T-helper 17 cell (primary cell): Measurements from ENCODE around the gene ATMIN. TPM values are rescaled to one million over a fixed set of nuclear protein-coding genes. Genes with fewer than 3 reads are reported as not detected.
A peak's percentile ranks its signal among the peaks of the same experiment; 100 is the strongest.

Experiments
- ATAC-seq: fragments of 150-1000 bp; cut with Tn5 transposase; 2 replicates; pipeline ENCODE4 v1.10.0; 2021; ENCODE audit warnings: mild to moderate bottlenecking, moderate library complexity
- DNase-seq, 3 donors: peaks; one replicate each; pipeline versions ENCODE4 v3.0.0 to v3.0.0-alpha.2; 2020 to 2021
- H3K9me3 ChIP-seq: one replicate; pipeline ENCODE4 v1.7.0; 2013; ENCODE audit warnings: low read length, mild to moderate bottlenecking; ENCODE audit not compliant: control insufficient read depth, poor library complexity, severe bottlenecking
- H3K27ac Mint-ChIP-seq: one replicate; pipeline ENCODE4 v1.8.0; 2022; ENCODE audit warnings: mild to moderate bottlenecking, moderate library complexity, mixed read lengths
- H3K27me3 Mint-ChIP-seq: one replicate; pipeline ENCODE4 v1.8.0; 2022; ENCODE audit warnings: mixed read lengths
- H3K36me3 Mint-ChIP-seq: one replicate; pipeline ENCODE4 v1.8.0; 2022; ENCODE audit warnings: low read depth, mixed read lengths
- H3K4me1 Mint-ChIP-seq: one replicate; pipeline ENCODE4 v1.8.0; 2022; ENCODE audit warnings: mild to moderate bottlenecking, mixed read lengths
- H3K4me3 Mint-ChIP-seq: one replicate; pipeline ENCODE4 v1.8.0; 2022; ENCODE audit warnings: mild to moderate bottlenecking, moderate library complexity, mixed read lengths
- total RNA-seq, 4 donors: library from RNA in 2 of 4; stranded (reverse) in 2 of 4; gene quantifications; one replicate each; pipeline ENCODE4 v1.2.3 and lab custom pipeline; 2022 to 2026

ATMIN gene
- total RNA-seq, 2 donors from 2014 or later, result 31.3 to 31.5 TPM

DNA sequence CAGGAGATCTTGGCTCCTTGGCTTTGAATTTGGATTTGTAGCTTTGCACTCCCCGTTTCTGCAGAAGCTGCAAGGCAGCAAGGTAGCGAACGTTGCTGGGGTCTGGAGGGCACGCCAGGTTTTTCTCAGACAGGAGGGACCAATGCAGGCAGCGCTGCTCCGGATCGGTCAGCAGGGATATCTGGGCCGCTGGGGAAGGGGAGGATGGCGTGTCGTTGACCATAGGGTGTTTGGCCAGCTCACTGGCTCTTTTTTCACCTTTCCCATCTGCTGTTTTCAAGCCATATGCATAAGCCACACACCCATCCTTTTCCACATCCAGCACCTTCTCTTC, 25.6 kb downstream of the ATMIN start:
- ATAC-seq (no peak), DNase-seq (no peak)
- no peaks in the 10 kb centered on the region for H3K9me3 ChIP-seq
- no peaks in the 10 kb centered on the region for H3K4me1 Mint-ChIP-seq
- peaks cover 4% of the 10 kb centered on the region for H3K27me3 Mint-ChIP-seq
- H3K36me3 Mint-ChIP-seq, result no peaks in the 10 kb centered on the region
- H3K27ac Mint-ChIP-seq, result no peak overlapping the region
- no peak overlapping the region for H3K4me3 Mint-ChIP-seq

DNA sequence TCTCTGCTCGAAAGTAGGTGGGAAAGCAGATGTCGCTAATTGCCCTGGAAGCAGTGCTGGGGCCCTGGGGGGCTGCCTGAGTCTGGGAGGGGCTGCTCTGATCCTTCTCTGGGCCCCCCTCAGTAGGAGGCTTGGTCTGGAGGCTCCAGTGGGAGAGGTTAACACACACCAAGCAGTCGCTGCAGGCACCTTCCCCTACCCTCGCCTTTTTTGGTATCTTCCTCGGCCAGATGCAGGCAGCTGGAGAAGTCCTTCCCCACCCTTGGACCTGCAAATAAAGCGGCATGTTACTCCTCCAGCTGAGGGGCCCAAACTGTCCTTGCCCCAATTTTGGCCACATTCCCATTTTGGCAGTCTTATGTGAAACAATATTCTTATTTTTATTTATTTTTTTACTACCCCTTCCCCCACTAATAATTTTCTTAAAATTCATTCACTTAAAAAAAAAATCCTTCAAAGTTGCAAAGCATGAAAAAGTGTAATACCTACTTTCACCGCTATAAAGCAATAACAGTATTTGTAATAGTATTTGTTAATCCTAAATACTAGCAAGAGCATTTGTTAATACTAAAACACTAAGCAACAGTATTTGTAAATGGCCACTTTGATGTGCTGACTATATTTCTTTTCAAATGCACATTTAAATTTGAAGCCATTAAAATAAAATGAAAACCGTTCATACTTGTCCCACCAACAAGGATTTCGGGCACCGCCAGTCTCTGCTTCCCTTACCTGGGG, 26.4 kb downstream of the ATMIN start:
- Mint-ChIP-seq H3K27ac (no peak overlapping the region), H3K4me3 (no peak overlapping the region)
- no peak for ATAC-seq

DNA sequence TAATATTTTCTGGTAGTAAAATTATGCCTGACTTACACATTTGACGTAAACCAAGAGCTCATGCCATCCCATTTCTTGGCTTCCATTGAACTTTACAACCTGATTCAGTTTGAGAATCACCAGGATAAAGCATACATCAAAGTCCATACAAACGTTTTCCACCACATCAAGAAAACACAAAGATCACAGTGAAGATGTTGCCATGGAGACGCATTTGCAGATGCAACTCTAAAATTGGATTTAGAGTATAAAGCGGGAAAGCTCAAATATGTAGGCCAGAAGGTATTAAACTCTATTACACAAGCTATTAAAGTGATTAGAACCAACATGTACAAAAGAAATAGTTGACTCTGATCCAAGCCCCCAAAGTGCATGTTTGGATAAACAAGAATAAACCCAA, 31.0 kb downstream of the ATMIN start:
- ATAC-seq (no peak), DNase-seq (no peak)
- Mint-ChIP-seq H3K4me1 (no peaks in the 10 kb centered on the region), H3K27me3 (peaks cover 11% of the 10 kb centered on the region), H3K27ac (no peak overlapping the region), H3K36me3 (no peaks in the 10 kb centered on the region), H3K4me3 (no peak overlapping the region)
- no peaks in the 10 kb centered on the region for H3K9me3 ChIP-seq

More for the DNA sequence above, 26.4 kb downstream of the ATMIN start:
- Mint-ChIP-seq H3K27me3 (peaks cover 4% of the 10 kb centered on the region), H3K36me3 (no peaks in the 10 kb centered on the region), H3K4me1 (no peaks in the 10 kb centered on the region)
- no peaks in the 10 kb centered on the region for H3K9me3 ChIP-seq
- no peak for DNase-seq

DNA sequence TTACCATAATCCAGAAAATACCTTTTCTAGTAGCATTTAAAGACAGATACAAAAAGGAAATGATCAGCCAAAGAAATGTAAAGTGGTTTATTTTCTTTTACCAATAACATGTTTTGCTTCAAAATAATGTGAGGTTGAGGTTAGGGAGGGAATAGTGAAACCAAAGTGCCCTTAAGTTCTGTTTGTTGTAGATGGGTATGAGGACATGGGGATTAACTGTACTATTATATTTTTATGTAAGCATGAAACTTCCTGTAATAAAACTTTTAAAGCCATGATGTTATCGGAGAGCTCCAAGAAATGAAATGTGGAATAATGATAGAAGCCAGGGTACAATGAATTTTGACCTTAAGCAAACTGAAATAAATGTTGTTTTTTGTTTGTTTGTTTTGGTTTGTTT, 31.5 kb downstream of the ATMIN start:
- Mint-ChIP-seq H3K36me3 (no peaks in the 10 kb centered on the region), H3K27ac (no peak overlapping the region), H3K4me1 (no peaks in the 10 kb centered on the region), H3K4me3 (no peak overlapping the region), H3K27me3 (peaks cover 11% of the 10 kb centered on the region)
- H3K9me3 ChIP-seq, result no peaks in the 10 kb centered on the region
- DNase-seq, result no peak
- no peak for ATAC-seq

DNA sequence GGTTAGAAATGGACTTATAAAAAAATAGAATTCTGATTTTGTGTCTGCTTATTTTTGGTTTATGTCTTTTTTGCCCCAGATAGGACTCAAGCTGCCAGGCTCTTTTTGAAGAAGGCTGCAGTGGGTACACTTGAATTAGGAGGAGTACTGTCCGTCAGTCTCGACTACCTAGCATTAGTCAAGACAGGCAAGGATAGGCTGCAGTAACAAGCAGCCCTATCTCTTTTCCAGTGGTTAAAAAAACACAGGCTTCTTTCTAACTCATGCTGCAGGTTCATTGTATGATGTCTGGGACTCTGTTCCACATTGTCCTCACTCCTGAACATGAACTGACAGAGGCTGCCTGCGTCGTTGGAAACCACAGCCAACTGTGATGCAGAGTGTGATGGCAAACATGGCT, 33.4 kb downstream of the ATMIN start:
- Mint-ChIP-seq H3K36me3 (no peaks in the 10 kb centered on the region), H3K4me1 (no peaks in the 10 kb centered on the region), H3K27me3 (peaks cover 9% of the 10 kb centered on the region), H3K4me3 (no peak overlapping the region), H3K27ac (no peak overlapping the region)
- ATAC-seq, result no peak
- no peaks in the 10 kb centered on the region for H3K9me3 ChIP-seq
- no peak for DNase-seq

DNA sequence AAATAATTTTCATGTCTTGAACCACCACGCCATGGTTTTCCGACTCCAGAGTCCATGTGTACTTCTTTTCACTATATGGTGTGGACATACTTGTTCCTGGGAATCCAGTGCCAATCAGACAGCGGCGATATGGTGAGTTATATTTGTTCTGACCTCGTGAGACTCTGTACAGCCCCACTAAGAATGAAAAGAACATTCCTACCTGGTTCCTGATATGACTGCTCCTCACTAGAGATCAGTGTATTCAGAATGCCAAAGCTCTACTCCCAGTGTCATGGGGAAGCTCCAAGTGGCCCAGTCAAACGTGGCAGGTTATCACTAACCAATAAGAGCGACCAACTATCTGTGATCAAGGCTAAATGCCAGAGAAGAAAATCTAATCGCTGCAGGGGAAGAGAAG, 35.3 kb downstream of the ATMIN start:
- H3K27me3 Mint-ChIP-seq, result peaks cover 7% of the 10 kb centered on the region
- no peak for ATAC-seq

DNA sequence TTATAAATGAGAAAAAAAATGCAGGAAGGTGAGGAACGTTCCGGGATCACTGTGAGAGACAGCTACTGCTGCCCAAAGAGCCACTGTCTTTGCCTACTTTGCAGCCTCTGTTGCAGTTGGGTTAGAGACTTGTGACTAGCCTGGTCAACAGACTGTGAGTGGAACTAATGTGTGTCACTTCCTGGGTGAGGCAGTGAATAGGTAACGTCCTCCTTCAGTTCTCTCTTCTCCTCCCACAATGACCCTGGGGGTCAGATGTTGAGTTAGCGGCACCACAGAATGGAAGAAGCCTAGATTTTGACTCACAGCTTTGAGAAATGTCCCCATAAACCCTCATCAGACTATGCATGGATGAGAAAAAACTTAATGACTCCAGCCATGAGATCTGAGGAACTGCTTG, 36.2 kb downstream of the ATMIN start:
- H3K4me1 Mint-ChIP-seq, result peaks cover 2% of the 10 kb centered on the region
- peaks cover 7% of the 10 kb centered on the region for H3K27me3 Mint-ChIP-seq
- DNase-seq (no peak), ATAC-seq (no peak)
- H3K4me3 Mint-ChIP-seq, result no peak overlapping the region
- H3K27ac Mint-ChIP-seq, result no peak overlapping the region
- H3K9me3 ChIP-seq, result no peaks in the 10 kb centered on the region
- H3K36me3 Mint-ChIP-seq, result no peaks in the 10 kb centered on the region

More for the DNA sequence above, 35.3 kb downstream of the ATMIN start:
- DNase-seq, result no peak
- H3K36me3 Mint-ChIP-seq, result no peaks in the 10 kb centered on the region
- H3K4me3 Mint-ChIP-seq, result no peak overlapping the region
- no peaks in the 10 kb centered on the region for H3K9me3 ChIP-seq
- H3K27ac Mint-ChIP-seq, result no peak overlapping the region
- peaks cover 2% of the 10 kb centered on the region for H3K4me1 Mint-ChIP-seq

DNA sequence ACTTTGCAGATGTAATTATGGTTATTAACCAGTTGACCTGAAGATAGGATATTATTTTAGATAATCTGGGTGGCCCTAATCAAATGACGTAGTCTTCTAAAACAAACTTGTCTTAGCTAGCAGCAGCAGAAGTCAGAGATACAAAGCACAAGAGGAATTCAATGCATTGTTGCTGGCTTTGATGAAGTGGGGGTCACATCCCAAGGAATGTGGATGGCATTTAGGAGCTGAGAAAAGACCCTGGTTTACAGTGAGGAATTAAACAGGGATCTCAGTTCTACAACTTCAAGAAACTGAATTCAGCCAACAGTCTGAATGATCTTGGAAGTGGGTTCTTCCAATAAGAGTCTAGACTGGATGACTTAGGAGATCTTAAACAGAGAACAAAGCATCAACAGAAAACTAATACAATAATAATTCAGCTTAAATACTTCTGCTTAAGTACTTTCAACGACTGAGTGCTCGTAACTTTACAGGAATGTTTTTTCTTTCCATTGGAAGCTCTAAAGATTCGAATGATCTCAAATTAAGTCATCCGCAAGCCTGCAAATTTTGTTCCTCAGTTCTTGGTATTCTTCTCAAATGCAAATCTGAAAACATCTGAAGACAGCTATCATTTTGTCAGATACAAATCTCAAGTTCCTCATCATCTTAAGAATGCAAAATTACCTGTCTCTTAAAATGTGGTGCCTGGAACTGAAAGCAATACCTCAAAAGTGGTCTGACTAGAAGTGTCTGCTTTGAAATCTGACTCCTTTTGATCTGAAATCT, 38.1 kb downstream of the ATMIN start:
- ATAC-seq (no peak), DNase-seq (no peak)
- H3K4me3 Mint-ChIP-seq, result no peak overlapping the region
- no peaks in the 10 kb centered on the region for H3K9me3 ChIP-seq
- peaks cover 2% of the 10 kb centered on the region for H3K4me1 Mint-ChIP-seq
- H3K36me3 Mint-ChIP-seq, result no peaks in the 10 kb centered on the region
- no peak overlapping the region for H3K27ac Mint-ChIP-seq
- peaks cover 7% of the 10 kb centered on the region for H3K27me3 Mint-ChIP-seq

DNA sequence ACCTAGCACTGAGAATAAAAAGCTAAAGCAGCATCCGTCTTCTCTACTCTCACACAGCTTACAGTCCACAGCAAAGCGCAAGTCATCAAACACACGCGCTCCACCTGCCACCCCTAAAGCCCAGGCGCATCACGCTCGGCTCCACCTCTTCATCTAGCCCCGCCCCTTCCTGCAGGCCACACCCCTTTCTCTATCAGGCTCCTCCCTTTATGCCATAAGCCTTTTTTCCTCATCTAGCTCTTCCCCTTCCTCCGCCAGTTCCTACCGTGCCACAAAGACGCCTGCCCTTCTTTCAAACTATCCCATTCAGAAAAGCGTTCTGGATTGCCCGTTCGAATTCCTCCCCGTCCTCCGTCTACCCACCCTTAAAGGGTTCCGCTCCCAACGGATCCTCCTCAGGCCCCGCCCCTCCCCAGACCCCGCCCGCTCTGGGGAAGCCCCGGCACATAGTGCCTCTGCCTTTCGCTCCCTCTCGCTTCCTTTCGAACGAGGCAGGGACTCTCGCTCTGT, 41.0 kb downstream of the ATMIN start:
- DNase-seq (peak; percentile 88 to 93 (median 88)), ATAC-seq (peak; percentile 87)
- H3K9me3 ChIP-seq, result no peaks in the 10 kb centered on the region
- Mint-ChIP-seq H3K4me3 (no peak overlapping the region), H3K27ac (no peak overlapping the region), H3K4me1 (peaks cover 2% of the 10 kb centered on the region), H3K36me3 (no peaks in the 10 kb centered on the region), H3K27me3 (no peaks in the 10 kb centered on the region)

DNA sequence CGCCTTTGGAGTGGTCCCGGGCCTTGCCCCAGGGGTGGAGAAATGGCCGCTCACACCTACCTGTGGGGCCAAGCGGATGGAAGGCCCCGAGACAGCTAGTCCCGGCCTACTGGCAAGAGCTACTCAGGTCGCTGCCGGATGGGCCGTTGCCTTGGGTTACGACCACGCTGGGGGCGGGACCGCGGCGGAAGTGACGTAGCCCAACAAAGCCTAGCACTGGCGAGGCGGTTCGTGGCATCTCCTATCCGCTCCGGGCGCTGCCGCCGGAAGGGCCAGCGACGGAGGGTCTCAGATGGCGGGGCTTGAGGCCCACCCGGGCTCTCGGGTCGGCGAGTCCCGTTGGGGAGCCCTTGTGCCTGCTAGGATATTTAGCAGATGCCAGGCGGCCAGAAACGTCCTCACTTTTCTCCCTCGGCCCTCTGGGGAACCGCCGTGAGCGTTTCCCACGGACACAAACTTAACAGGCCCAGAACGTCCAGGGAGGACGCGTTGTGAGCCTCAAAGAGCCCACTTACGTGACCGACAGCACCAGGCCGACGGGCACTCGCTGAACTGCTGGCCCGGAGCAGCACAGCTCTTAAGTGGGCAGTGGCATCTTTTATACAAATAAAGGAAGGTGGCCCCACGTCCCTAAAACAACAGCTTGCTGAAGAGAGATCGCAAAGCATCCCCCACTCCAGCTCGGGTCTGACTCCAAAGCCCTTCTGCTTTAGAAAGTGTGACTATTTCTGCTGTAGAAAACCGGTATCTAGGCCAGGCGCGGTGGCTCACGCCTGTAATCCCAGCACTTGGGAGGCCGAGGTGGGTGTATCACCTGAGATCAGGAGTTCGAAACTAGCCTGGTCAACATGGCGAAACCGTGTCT, 41.7 kb downstream of the ATMIN start, which contains the start of gene C16orf46:
Gene C16orf46, minus strand, starts transcription at position 163 of the 865 bp plus-strand sequence. CDS start 13,283 bp downstream, outside the sequence.
- no peaks in the 10 kb centered on the region for H3K9me3 ChIP-seq
- no peak within 1 kb of the TSS for H3K4me3 Mint-ChIP-seq
- peak; percentile 80 for ATAC-seq
- H3K4me1 Mint-ChIP-seq, result peaks cover 2% of the 10 kb centered on the region
- no peaks in the 10 kb centered on the region for H3K27me3 Mint-ChIP-seq
- no peaks in the 10 kb centered on the region for H3K36me3 Mint-ChIP-seq
- no peak within 1 kb of the TSS for H3K27ac Mint-ChIP-seq
- DNase-seq, result peak; percentile 87 to 92 (median 89)

DNA sequence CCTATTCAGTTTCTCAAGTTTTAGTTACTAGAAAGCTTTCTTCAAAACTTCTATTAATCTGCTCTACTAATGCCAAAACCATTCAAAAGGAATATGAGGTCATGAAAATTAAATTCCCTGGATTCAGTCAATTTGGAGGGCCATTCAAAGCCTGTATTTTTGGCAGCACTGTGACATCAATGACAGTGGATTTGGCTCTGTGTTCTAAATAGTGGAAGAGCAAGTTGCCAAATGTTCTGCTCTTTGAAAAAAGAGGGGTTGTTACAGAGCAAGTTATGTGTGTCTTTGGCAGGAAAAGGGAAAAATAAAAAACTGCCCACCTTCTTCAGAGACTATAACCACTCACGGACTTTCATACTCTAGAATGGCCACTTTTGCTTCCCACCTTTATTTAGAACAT, 44.6 kb downstream of the ATMIN start:
- Mint-ChIP-seq H3K27ac (no peak overlapping the region), H3K4me1 (no peaks in the 10 kb centered on the region), H3K4me3 (no peak overlapping the region), H3K27me3 (no peaks in the 10 kb centered on the region), H3K36me3 (no peaks in the 10 kb centered on the region)
- no peaks in the 10 kb centered on the region for H3K9me3 ChIP-seq
- DNase-seq, result no peak
- ATAC-seq, result no peak

DNA sequence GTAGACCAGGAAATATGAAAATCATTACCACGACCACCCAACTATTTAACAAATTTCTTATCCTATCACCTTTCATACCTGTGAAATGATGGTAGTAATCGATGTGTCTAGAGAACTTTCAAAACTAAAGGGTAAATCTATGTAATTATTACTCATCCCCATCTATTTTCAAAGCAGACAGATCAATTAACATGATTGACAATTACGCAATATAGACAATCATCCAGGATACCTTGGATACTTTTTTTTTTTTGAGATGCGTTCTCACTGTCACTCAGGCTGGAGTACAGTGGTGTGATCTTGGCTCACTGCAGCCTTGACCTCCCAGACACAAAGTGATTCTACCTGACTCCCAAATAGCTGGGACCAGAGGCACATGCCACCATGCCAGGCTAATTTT, 45.4 kb downstream of the ATMIN start:
- Mint-ChIP-seq H3K4me3 (no peak overlapping the region), H3K36me3 (no peaks in the 10 kb centered on the region), H3K27ac (no peak overlapping the region), H3K4me1 (no peaks in the 10 kb centered on the region), H3K27me3 (no peaks in the 10 kb centered on the region)
- DNase-seq (no peak), ATAC-seq (no peak)
- H3K9me3 ChIP-seq, result no peaks in the 10 kb centered on the region

DNA sequence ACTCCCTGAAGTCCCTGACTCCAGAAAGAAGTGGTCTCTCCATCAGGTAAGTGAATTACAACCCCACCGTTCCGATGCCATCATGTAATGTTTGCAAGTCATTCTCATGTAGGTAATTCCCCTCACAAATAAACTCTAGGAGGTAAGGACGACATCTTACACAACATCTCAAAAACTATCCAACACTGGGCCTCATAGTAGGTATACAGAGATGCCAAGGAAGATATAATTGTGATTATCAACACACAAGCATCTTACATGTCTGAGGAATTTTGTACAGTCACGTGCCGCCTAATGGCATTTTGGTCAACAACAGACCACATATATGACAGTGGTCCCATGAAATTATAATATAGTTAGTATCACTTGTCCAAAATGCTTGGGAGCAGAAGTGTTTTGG, 53.2 kb downstream of the ATMIN start:
- Mint-ChIP-seq H3K4me3 (no peak overlapping the region), H3K36me3 (peaks cover 2% of the 10 kb centered on the region), H3K27ac (no peak overlapping the region), H3K4me1 (peaks cover 2% of the 10 kb centered on the region), H3K27me3 (no peaks in the 10 kb centered on the region)
- ATAC-seq (no peak), DNase-seq (no peak)
- H3K9me3 ChIP-seq, result no peaks in the 10 kb centered on the region
